ENCODE results near the gene RNF157. TPM values are rescaled to one million over a fixed set of nuclear protein-coding genes. Genes with fewer than 3 reads are reported as not detected.

RNF157 gene
- total RNA-seq, 1 experiment from 2014 or later: 29.3 TPM

DNA sequence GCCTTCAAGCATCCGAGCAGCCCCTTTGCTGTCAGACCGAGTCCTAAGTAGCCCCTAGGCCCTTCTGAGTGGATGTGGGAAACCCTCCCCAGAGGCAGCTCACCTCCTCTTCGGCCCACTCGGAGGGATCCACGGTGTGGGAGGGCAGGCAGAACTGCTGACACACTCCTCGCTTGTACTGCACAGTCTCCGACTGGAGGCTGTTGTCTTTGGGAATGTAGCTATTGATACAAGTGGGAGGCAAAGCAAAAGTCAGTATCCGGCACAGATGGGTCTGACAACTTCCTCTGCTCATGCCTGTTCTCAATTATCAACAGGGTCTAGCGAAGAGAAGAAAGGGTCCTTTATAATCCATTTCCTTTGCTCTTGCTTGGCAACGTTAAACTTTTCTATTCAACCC is 73.4 kb downstream of the RNF157 start:
- Mint-ChIP-seq H3K4me3 (ENCODE audit: unreplicated experiment) (no peak overlapping the region), H3K27me3 (ENCODE audit: insufficient read depth, unreplicated experiment) (no peaks in the 10 kb centered on the region), H3K9me3 (ENCODE audit: unreplicated experiment) (no peaks in the 10 kb centered on the region), H3K4me1 (ENCODE audit: low read depth, unreplicated experiment) (no peaks in the 10 kb centered on the region), H3K36me3 (ENCODE audit: insufficient read depth, unreplicated experiment) (no peaks in the 10 kb centered on the region), H3K27ac (ENCODE audit: unreplicated experiment) (no peak overlapping the region)
- intact Hi-C loops (cut with micrococcal nuclease; ENCODE audit: unreplicated experiment): no loop called here
- no peaks in the 10 kb centered on the region for H3K4me1 ChIP-seq
- no peaks in the 10 kb centered on the region; the same call in 1 of the 2 replicates for H3K36me3 ChIP-seq (ENCODE audit: control insufficient read depth, insufficient read depth, low read length)
- no TSS peak for BruUV-seq (replicated peaks)
- no peaks in the 10 kb centered on the region for H3K27me3 ChIP-seq (replicated peaks; ENCODE audit: control insufficient read depth, insufficient read depth, low read length)
- ChIA-PET POLR2A (no interaction called here), CTCF (interaction anchor here (0.8 to 1.1 kb wide), 2 partner anchors 15 to 113 kb away, joined by 3 to 4 read pairs; no protein-coding TSS in a partner anchor)
- DNase-seq: no peak
- TF ChIP-seq CTCF (IDR thresholded peaks at IDR 0.05; ENCODE audit: insufficient read depth in 1 of 2, low read depth in 1 of 2, low read length in 1 of 2, severe bottlenecking in 1 of 2, unreplicated experiment in 1 of 2): no peak
- no peaks in the 10 kb centered on the region for H3K9me3 ChIP-seq
- no peak overlapping the region for H3K4me3 ChIP-seq (ENCODE audit: low read depth, low read length)

DNA sequence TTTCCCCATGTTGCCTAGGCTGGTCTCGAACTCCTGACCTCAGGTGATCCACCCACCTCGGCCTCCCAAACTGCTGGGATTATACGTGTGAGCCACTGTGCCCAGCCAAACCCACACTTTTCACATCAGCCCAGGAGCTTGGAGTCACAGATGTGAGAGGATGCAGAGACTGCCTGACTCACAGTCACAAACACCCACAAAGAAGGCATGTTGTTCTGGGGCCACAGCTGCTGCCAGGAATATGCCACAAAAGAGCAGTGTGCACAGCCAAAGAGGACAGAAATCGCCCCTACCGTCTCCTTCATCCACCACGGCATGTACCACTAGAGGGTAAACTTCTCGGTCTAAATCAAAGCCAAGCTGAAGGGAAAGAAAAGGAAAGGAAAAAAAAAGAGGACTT is 74.1 kb downstream of the RNF157 start:
- BruUV-seq (replicated peaks): no TSS peak
- H3K27me3 Mint-ChIP-seq (ENCODE audit: insufficient read depth, unreplicated experiment): no peaks in the 10 kb centered on the region
- ChIA-PET POLR2A (no interaction called here), CTCF (interaction anchor here (0.5 to 1.1 kb wide), 2 partner anchors 16 to 73 kb away, joined by 3 to 4 read pairs; no protein-coding TSS in a partner anchor)
- H3K27ac Mint-ChIP-seq (ENCODE audit: unreplicated experiment): no peak overlapping the region
- no peaks in the 10 kb centered on the region for H3K27me3 ChIP-seq (replicated peaks; ENCODE audit: control insufficient read depth, insufficient read depth, low read length)
- no peaks in the 10 kb centered on the region for H3K9me3 Mint-ChIP-seq (ENCODE audit: unreplicated experiment)
- no peaks in the 10 kb centered on the region for H3K4me1 ChIP-seq
- no peak for DNase-seq
- no peaks in the 10 kb centered on the region for H3K4me1 Mint-ChIP-seq (ENCODE audit: low read depth, unreplicated experiment)
- intact Hi-C loops (cut with micrococcal nuclease; ENCODE audit: unreplicated experiment): no loop called here
- no peaks in the 10 kb centered on the region for H3K36me3 Mint-ChIP-seq (ENCODE audit: insufficient read depth, unreplicated experiment)
- TF ChIP-seq CTCF (IDR thresholded peaks at IDR 0.05; ENCODE audit: insufficient read depth in 1 of 2, low read depth in 1 of 2, low read length in 1 of 2, severe bottlenecking in 1 of 2, unreplicated experiment in 1 of 2): no peak
- no peaks in the 10 kb centered on the region for H3K36me3 ChIP-seq (ENCODE audit: control insufficient read depth, insufficient read depth, low read length)
- no peak overlapping the region for H3K4me3 ChIP-seq (ENCODE audit: low read depth, low read length)
- H3K4me3 Mint-ChIP-seq (ENCODE audit: unreplicated experiment): no peak overlapping the region
- H3K9me3 ChIP-seq: no peaks in the 10 kb centered on the region

DNA sequence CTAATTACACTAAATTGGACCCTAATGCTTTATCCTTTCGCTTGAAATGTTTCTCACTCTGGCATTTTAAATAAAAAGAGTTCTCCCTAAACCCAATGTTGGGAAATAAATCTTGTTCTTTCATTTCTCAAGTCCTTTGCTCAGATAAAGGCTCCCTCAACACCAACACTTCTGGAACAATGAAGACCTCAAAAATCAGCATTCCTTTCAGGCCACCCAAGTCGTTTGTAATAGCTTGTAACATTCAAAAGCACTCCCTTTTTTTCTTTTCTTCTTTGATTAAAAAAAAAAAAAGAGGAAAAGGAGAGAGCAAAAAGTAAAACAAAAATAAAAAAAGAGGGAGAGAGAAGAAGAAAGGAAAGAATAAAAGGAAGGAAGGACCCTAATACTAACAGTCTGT is 76.0 kb downstream of the RNF157 start:
- ChIA-PET POLR2A (interaction anchor here (0.6 kb wide), 1 partner anchor 89 kb away, joined by 3 read pairs; no protein-coding TSS in a partner anchor), CTCF (no interaction called here)
- DNase-seq: no peak
- Mint-ChIP-seq H3K27ac (ENCODE audit: unreplicated experiment) (no peak overlapping the region), H3K9me3 (ENCODE audit: unreplicated experiment) (no peaks in the 10 kb centered on the region), H3K27me3 (ENCODE audit: insufficient read depth, unreplicated experiment) (no peaks in the 10 kb centered on the region), H3K36me3 (ENCODE audit: insufficient read depth, unreplicated experiment) (no peaks in the 10 kb centered on the region), H3K4me3 (ENCODE audit: unreplicated experiment) (no peak overlapping the region), H3K4me1 (ENCODE audit: low read depth, unreplicated experiment) (no peaks in the 10 kb centered on the region)
- H3K36me3 ChIP-seq (ENCODE audit: control insufficient read depth, insufficient read depth, low read length): no peaks in the 10 kb centered on the region
- H3K9me3 ChIP-seq: no peaks in the 10 kb centered on the region
- no TSS peak for BruUV-seq (replicated peaks)
- intact Hi-C loops (cut with micrococcal nuclease; ENCODE audit: unreplicated experiment): no loop called here
- no peaks in the 10 kb centered on the region for H3K4me1 ChIP-seq
- no peak for TF ChIP-seq CTCF (IDR thresholded peaks at IDR 0.05; ENCODE audit: insufficient read depth in 1 of 2, low read depth in 1 of 2, low read length in 1 of 2, severe bottlenecking in 1 of 2, unreplicated experiment in 1 of 2)
- H3K27me3 ChIP-seq (replicated peaks; ENCODE audit: control insufficient read depth, insufficient read depth, low read length): no peaks in the 10 kb centered on the region
- no peak overlapping the region for H3K4me3 ChIP-seq (ENCODE audit: low read depth, low read length)

Data from Caco-2 (cell line).